Neutrophil (primary cell): ENCODE measurements around the gene MAP2K7.

Experiments used
- H3K27ac ChIP-seq: fragments of 200-600 bp; sonication (generic); 2 replicates; pipeline ENCODE4 v1.5.1; 2016; ENCODE audit warnings: mild to moderate bottlenecking, moderate library complexity
- H3K27me3 ChIP-seq: fragments of 200-600 bp; sonication (generic); 2 replicates; pipeline ENCODE4 v1.6.0; 2016; ENCODE audit warnings: mild to moderate bottlenecking
- H3K36me3 ChIP-seq: fragments of 200-600 bp; sonication (generic); 2 replicates; pipeline ENCODE4 v1.5.1; 2017
- H3K4me1 ChIP-seq, 2 experiments: fragments of 200-600 bp in 1 of 2; sonication (generic) in 1 of 2; 1 replicate in 1 of 2; 2 replicates in 1 of 2; pipeline versions ENCODE4 v1.5.1 to v1.6.1; 2013 to 2016; ENCODE audit warnings: low read depth in 1 of 2, low read length in 1 of 2, mild to moderate bottlenecking in 1 of 2, moderate library complexity in 1 of 2; ENCODE audit not compliant: control insufficient read depth in 1 of 2, insufficient read depth in 1 of 2
- H3K4me3 ChIP-seq, 2 experiments: fragments of 200-600 bp in 1 of 2; sonication (generic) in 1 of 2; 1 replicate in 1 of 2; 2 replicates in 1 of 2; pipeline ENCODE4 v1.5.1; 2013 to 2016; ENCODE audit warnings: low read depth in 1 of 2, low read length in 1 of 2, mild to moderate bottlenecking in 1 of 2, moderate library complexity in 1 of 2
- H3K9me3 ChIP-seq: fragments of 200-600 bp; sonication (generic); 2 replicates; pipeline ENCODE4 v1.5.1; 2016
- CTCF ChIP-seq: fragments of 200-600 bp; sonication (generic); IDR thresholded peaks from 2 replicates; pipeline ENCODE4 v1.5.1; 2016; ENCODE audit warnings: antibody characterized with exemption

MAP2K7 gene

GRCh38 chr19:7869910-7870511 lies 33.7 kb upstream of the MAP2K7 start:
- H3K9me3 ChIP-seq = no peaks in the 10 kb centered on the region
- no peaks in the 10 kb centered on the region for H3K36me3 ChIP-seq
- peaks cover 94% of the 10 kb centered on the region for H3K27me3 ChIP-seq
- peak overlapping the region; percentile 41 for H3K27ac ChIP-seq
- no peak for TF ChIP-seq CTCF
- H3K4me3 ChIP-seq = peak overlapping the region; percentile 42 to 66
- H3K4me1 ChIP-seq = peaks cover 33 to 39% of the 10 kb centered on the region in 2 experiments

- Histone ChIP-seq H3K36me3 (no peaks in the 10 kb centered on the region), H3K4me3 (no peak overlapping the region), H3K27me3 (peaks cover 94% of the 10 kb centered on the region), H3K4me1 (peaks cover 33 to 39% of the 10 kb centered on the region in 2 experiments), H3K9me3 (no peaks in the 10 kb centered on the region), H3K27ac (no peak overlapping the region)
- no peak for TF ChIP-seq CTCF
Measured at GRCh38 chr19:7870571-7871436, 32.9 kb upstream of the MAP2K7 start.

- H3K27me3 ChIP-seq = peaks cover 94% of the 10 kb centered on the region
- no peak for TF ChIP-seq CTCF
- H3K27ac ChIP-seq = no peak overlapping the region
- no peak overlapping the region for H3K4me3 ChIP-seq
- H3K4me1 ChIP-seq = peaks cover 33 to 39% of the 10 kb centered on the region in 2 experiments
- H3K9me3 ChIP-seq = no peaks in the 10 kb centered on the region
- no peaks in the 10 kb centered on the region for H3K36me3 ChIP-seq
Measured at GRCh38 chr19:7871437-7872305, 32.0 kb upstream of the MAP2K7 start.

GRCh38 chr19:7872306-7873204 lies 31.1 kb upstream of the MAP2K7 start:
- Histone ChIP-seq H3K9me3 (no peaks in the 10 kb centered on the region), H3K4me1 (peaks cover 33 to 39% of the 10 kb centered on the region in 2 experiments), H3K27ac (no peak overlapping the region), H3K27me3 (peaks cover 94% of the 10 kb centered on the region), H3K4me3 (no peak overlapping the region), H3K36me3 (no peaks in the 10 kb centered on the region)
- no peak for TF ChIP-seq CTCF
